Astrocyte (in vitro differentiated cells and primary cell): ENCODE data around the gene SETD2. TPM values are rescaled to one million over a fixed set of nuclear protein-coding genes. Genes with fewer than 3 reads are reported as not detected.
A peak's percentile ranks its signal among the peaks of the same experiment; 100 is the strongest.
"Not testable (repeated sequence)": the region's sequence is repeated elsewhere in the genome, so short reads cannot be mapped to it uniquely, and the experiment has no call there.

ENCODE experiments used
- DNase-seq: peaks from one replicate; pipeline ENCODE4 v3.0.0-alpha.2; 2010; ENCODE audit warnings: low read depth
- FAIRE-seq: peaks from 2 replicates; lab custom pipeline; 2011; peaks lifted over from hg19 to GRCh38; lab: Jason Lieb, UNC
- H2AFZ ChIP-seq: 2 replicates; pipeline ENCODE4 v1.6.0; 2012; ENCODE audit warnings: low read depth, low read length, inconsistent platforms
- H3K27ac ChIP-seq: 2 replicates; pipeline ENCODE4 v1.5.1; 2011; ENCODE audit warnings: low read depth, low read length, inconsistent platforms
- H3K27me3 ChIP-seq: 2 replicates; pipeline ENCODE4 v1.6.0; 2011; ENCODE audit warnings: low read length, inconsistent platforms; ENCODE audit not compliant: insufficient read depth
- H3K36me3 ChIP-seq: 2 replicates; pipeline ENCODE4 v1.5.1; 2011; ENCODE audit warnings: low read length, inconsistent platforms; ENCODE audit not compliant: insufficient read depth
- H3K4me1 ChIP-seq: 2 replicates; pipeline ENCODE4 v1.5.1; 2011; ENCODE audit warnings: low read length, inconsistent platforms; ENCODE audit not compliant: insufficient read depth
- H3K4me2 ChIP-seq: 2 replicates; pipeline ENCODE4 v1.6.0; 2012; ENCODE audit warnings: low read length, inconsistent platforms
- H3K4me3 ChIP-seq: 2 replicates; pipeline ENCODE4 v1.5.1; 2011; ENCODE audit warnings: low read depth, mild to moderate bottlenecking, low read length, inconsistent platforms; ENCODE audit not compliant: insufficient read depth
- H3K79me2 ChIP-seq: 2 replicates; pipeline ENCODE4 v1.6.0; 2012; ENCODE audit warnings: mild to moderate bottlenecking, low read length, inconsistent platforms; ENCODE audit not compliant: insufficient read depth
- H3K9ac ChIP-seq: 2 replicates; pipeline ENCODE4 v1.6.0; 2012; ENCODE audit warnings: mild to moderate bottlenecking, low read length, inconsistent platforms
- H3K9me3 ChIP-seq: 2 replicates; pipeline ENCODE4 v1.5.1; 2012; ENCODE audit warnings: low read depth, mild to moderate bottlenecking, low read length, inconsistent platforms; ENCODE audit not compliant: insufficient read depth
- H4K20me1 ChIP-seq: 2 replicates; pipeline ENCODE4 v1.6.0; 2012; ENCODE audit warnings: low read length, inconsistent platforms; ENCODE audit not compliant: insufficient read depth
- H3K27ac Mint-ChIP-seq: one replicate; pipeline ENCODE4 v1.8.0; 2021; ENCODE audit warnings: mild to moderate bottlenecking, mixed read lengths; ENCODE audit not compliant: unreplicated experiment
- H3K27me3 Mint-ChIP-seq: one replicate; pipeline ENCODE4 v1.8.0; 2021; ENCODE audit warnings: low read depth, mixed read lengths; ENCODE audit not compliant: unreplicated experiment
- H3K36me3 Mint-ChIP-seq: one replicate; pipeline ENCODE4 v1.8.0; 2021; ENCODE audit warnings: low read depth, mixed read lengths; ENCODE audit not compliant: unreplicated experiment
- H3K4me1 Mint-ChIP-seq: one replicate; pipeline ENCODE4 v1.8.0; 2021; ENCODE audit warnings: low read depth, mixed read lengths; ENCODE audit not compliant: unreplicated experiment
- H3K4me3 Mint-ChIP-seq: one replicate; pipeline ENCODE4 v1.8.0; 2021; ENCODE audit warnings: mild to moderate bottlenecking, moderate library complexity, mixed read lengths; ENCODE audit not compliant: unreplicated experiment
- H3K9me3 Mint-ChIP-seq: one replicate; pipeline ENCODE4 v1.8.0; 2021; ENCODE audit warnings: mild to moderate bottlenecking, mixed read lengths; ENCODE audit not compliant: unreplicated experiment
- EZH2 ChIP-seq: IDR thresholded peaks from 2 replicates; pipeline ENCODE4 v1.6.1; 2012; ENCODE audit warnings: mild to moderate bottlenecking, low read length, inconsistent platforms; ENCODE audit not compliant: insufficient read depth
- total RNA-seq: library from RNA; stranded (reverse); gene quantifications from 2 replicates; pipeline ENCODE4 v1.2.1, GENCODE V29; 2021
- TF ChIP-seq, protein P1 (sequence below): IDR thresholded peaks from 2 replicates; pipeline ENCODE4 v1.5.1; 2011; ENCODE audit warnings: low read depth, mild to moderate bottlenecking, inconsistent platforms, low read length, moderate library complexity; ENCODE audit not compliant: insufficient read depth

Gene SETD2
- total RNA-seq, 1 donor from 2014 or later: 46.5 TPM

- Histone ChIP-seq H3K4me3 (no peak overlapping the region), H2AFZ (no peak overlapping the region), H4K20me1 (no peaks in the 10 kb centered on the region), H3K4me2 (no peak overlapping the region), H3K4me1 (no peaks in the 10 kb centered on the region), H3K27ac (no peak overlapping the region), H3K79me2 (no peaks in the 10 kb centered on the region), H3K36me3 (no peaks in the 10 kb centered on the region), H3K9ac (no peak overlapping the region), H3K27me3 (no peaks in the 10 kb centered on the region), H3K9me3 (no peaks in the 10 kb centered on the region)
- no peak for DNase-seq
- no peaks in the 10 kb centered on the region for H3K4me1 Mint-ChIP-seq
- H3K27me3 Mint-ChIP-seq: no peaks in the 10 kb centered on the region
- FAIRE-seq: no peak
- TF ChIP-seq, protein P1, sequence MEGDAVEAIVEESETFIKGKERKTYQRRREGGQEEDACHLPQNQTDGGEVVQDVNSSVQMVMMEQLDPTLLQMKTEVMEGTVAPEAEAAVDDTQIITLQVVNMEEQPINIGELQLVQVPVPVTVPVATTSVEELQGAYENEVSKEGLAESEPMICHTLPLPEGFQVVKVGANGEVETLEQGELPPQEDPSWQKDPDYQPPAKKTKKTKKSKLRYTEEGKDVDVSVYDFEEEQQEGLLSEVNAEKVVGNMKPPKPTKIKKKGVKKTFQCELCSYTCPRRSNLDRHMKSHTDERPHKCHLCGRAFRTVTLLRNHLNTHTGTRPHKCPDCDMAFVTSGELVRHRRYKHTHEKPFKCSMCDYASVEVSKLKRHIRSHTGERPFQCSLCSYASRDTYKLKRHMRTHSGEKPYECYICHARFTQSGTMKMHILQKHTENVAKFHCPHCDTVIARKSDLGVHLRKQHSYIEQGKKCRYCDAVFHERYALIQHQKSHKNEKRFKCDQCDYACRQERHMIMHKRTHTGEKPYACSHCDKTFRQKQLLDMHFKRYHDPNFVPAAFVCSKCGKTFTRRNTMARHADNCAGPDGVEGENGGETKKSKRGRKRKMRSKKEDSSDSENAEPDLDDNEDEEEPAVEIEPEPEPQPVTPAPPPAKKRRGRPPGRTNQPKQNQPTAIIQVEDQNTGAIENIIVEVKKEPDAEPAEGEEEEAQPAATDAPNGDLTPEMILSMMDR: no peak
- no peak for TF ChIP-seq EZH2
- H3K27ac Mint-ChIP-seq: no peak overlapping the region
- H3K9me3 Mint-ChIP-seq: no peaks in the 10 kb centered on the region
- H3K4me3 Mint-ChIP-seq: no peak overlapping the region
- peaks cover 7% of the 10 kb centered on the region for H3K36me3 Mint-ChIP-seq
Observed at GRCh38 chr3:47194994-47195393, 31.1 kb upstream of the SETD2 start.

DNA sequence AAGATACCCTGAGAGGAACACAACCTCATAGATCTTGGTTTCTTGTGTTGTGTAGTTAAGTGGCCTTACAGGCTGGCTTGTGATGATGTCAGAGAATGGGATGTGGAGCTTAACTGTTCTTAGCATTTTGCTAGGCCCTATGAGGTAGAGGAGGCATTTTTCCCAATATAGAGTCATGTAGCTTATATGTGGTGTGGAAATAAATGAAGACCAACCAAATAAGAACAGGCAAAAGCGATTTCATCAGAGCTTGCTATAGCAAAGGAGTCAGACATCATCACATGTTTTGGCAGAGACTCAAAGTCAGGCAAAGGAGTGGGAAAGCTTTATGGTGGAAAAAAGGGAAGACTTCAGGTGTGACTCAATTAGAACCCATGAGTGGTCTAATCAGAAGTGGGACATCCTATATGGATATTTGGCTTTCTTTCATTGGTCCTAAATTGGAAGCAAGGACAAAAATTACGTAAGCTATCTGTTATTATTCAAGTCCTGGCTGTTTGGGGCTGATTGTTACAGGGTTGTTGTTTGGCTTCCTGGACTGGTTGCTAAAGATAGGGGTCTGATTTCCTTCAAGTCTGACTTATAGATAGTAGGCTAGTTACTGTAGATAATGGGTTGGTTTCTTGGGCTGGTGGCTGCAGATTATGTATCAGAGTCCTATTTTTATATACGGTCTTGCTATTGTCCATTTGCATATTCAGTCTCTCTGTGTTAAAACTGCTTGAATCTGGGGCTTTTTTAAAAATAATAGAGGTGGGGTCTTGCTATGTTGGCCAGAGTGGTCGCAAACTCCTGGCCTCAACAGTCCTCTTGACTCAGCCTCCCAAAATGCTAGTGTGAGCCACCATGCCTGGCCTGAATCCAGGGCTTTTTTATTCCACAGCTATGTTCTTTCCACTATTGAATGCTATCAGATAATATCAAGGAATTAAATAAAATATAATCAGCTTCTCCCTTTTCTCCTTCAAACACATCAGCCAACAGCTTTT lies 30.3 kb upstream of the SETD2 start:
- no peaks in the 10 kb centered on the region for H3K79me2 ChIP-seq
- H3K27ac ChIP-seq: no peak overlapping the region
- TF ChIP-seq EZH2: no peak
- TF ChIP-seq, protein P1: no peak
- Mint-ChIP-seq H3K27ac (no peak overlapping the region), H3K9me3 (no peaks in the 10 kb centered on the region), H3K36me3 (peaks cover 7% of the 10 kb centered on the region), H3K4me1 (no peaks in the 10 kb centered on the region), H3K4me3 (peak overlapping the region; percentile 29), H3K27me3 (no peaks in the 10 kb centered on the region)
- FAIRE-seq (no peak), DNase-seq (peak; percentile 2)
- H4K20me1 ChIP-seq: no peaks in the 10 kb centered on the region
- H3K9me3 ChIP-seq: no peaks in the 10 kb centered on the region
- no peaks in the 10 kb centered on the region for H3K4me1 ChIP-seq
- H3K27me3 ChIP-seq: no peaks in the 10 kb centered on the region
- H3K9ac ChIP-seq: no peak overlapping the region
- H3K4me2 ChIP-seq: no peak overlapping the region
- H3K36me3 ChIP-seq: no peaks in the 10 kb centered on the region
- no peak overlapping the region for H3K4me3 ChIP-seq
- no peak overlapping the region for H2AFZ ChIP-seq

- H3K36me3 Mint-ChIP-seq: peaks cover 5% of the 10 kb centered on the region
- no peaks in the 10 kb centered on the region for H3K9me3 Mint-ChIP-seq
- no peak for TF ChIP-seq EZH2
- TF ChIP-seq, protein P1: no peak
- Histone ChIP-seq H3K27me3 (no peaks in the 10 kb centered on the region), H3K27ac (no peak overlapping the region), H3K4me2 (no peak overlapping the region), H3K9me3 (no peaks in the 10 kb centered on the region), H3K9ac (no peak overlapping the region), H3K79me2 (no peaks in the 10 kb centered on the region), H3K4me3 (no peak overlapping the region), H3K4me1 (no peaks in the 10 kb centered on the region), H4K20me1 (no peaks in the 10 kb centered on the region), H3K36me3 (no peaks in the 10 kb centered on the region), H2AFZ (no peak overlapping the region)
- H3K27ac Mint-ChIP-seq: no peak overlapping the region
- H3K4me3 Mint-ChIP-seq: no peak overlapping the region
- no peaks in the 10 kb centered on the region for H3K27me3 Mint-ChIP-seq
- no peaks in the 10 kb centered on the region for H3K4me1 Mint-ChIP-seq
- no peak for DNase-seq
- no peak for FAIRE-seq
Observed at GRCh38 chr3:47186285-47186684, 22.4 kb upstream of the SETD2 start.

DNA sequence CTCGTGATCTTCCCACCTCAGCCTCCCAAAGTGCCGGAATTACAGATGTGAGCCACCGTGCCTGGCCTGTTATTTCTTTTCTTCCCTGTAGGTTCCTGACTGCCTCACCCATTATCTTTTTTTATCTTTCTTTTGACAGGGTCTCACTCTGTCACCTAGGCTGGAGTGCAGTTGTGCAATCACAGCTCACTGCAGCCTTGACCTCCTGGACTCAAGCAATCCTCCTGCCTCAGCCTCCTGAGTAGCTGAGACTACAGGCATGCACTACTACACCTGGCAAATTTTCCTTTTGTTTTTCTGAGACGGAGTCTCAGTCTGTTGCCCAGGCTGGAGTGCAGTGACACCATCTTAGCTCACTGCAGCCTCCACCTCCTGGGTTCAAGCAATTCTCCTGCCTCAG lies 17.8 kb upstream of the SETD2 start:
- not testable (repeated sequence) for DNase-seq, H3K27ac Mint-ChIP-seq, H3K4me1 Mint-ChIP-seq, H3K4me3 Mint-ChIP-seq, H3K9ac ChIP-seq, H3K9me3 Mint-ChIP-seq, H3K4me1 ChIP-seq, H3K4me3 ChIP-seq, H3K4me2 ChIP-seq, H2AFZ ChIP-seq, H3K79me2 ChIP-seq, FAIRE-seq, H3K36me3 Mint-ChIP-seq, H3K27me3 Mint-ChIP-seq, H3K36me3 ChIP-seq, H3K27ac ChIP-seq, H4K20me1 ChIP-seq, H3K9me3 ChIP-seq, H3K27me3 ChIP-seq
